Fibroblast of lung (primary cell): ENCODE results near the gene KIAA0930.

Experiments used
- EZH2 ChIP-seq: IDR thresholded peaks from 2 replicates; pipeline ENCODE4 v1.5.1; 2012; ENCODE audit warnings: low read length, control low read depth, mild to moderate bottlenecking; ENCODE audit errors: missing control alignments
- TF ChIP-seq, protein P1 (sequence below), 2 donors: IDR thresholded peaks in 1 of 2; conservative IDR thresholded peaks in 1 of 2; 1 replicate in 1 of 2; 2 replicates in 1 of 2; pipeline ENCODE4 v1.5.1; 2011 to 2012; ENCODE audit warnings: low read length in 2 of 2, control low read depth in 1 of 2, inconsistent platforms in 1 of 2, low read depth in 1 of 2, mild to moderate bottlenecking in 1 of 2

DNA sequence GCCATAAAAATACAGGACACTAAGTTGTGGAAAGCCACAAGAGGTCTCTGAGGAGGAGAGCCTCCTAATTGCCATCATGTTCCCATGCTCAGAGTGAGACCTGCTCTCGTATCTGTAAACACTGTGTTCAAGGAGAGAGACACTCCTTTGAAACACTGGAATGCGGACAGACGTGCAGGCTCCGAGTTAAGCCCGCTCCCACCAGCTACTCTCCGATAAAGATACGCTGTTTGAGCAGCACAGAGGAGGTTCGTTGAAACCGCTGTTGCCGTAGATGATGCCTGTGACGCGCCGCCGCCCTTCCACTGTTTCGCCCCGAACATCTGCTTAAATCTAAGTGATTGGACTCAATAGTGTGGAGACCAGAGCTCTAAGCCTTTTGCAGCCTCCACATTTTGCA lies 51.9 kb downstream of the KIAA0930 start:
- TF ChIP-seq, protein P1, sequence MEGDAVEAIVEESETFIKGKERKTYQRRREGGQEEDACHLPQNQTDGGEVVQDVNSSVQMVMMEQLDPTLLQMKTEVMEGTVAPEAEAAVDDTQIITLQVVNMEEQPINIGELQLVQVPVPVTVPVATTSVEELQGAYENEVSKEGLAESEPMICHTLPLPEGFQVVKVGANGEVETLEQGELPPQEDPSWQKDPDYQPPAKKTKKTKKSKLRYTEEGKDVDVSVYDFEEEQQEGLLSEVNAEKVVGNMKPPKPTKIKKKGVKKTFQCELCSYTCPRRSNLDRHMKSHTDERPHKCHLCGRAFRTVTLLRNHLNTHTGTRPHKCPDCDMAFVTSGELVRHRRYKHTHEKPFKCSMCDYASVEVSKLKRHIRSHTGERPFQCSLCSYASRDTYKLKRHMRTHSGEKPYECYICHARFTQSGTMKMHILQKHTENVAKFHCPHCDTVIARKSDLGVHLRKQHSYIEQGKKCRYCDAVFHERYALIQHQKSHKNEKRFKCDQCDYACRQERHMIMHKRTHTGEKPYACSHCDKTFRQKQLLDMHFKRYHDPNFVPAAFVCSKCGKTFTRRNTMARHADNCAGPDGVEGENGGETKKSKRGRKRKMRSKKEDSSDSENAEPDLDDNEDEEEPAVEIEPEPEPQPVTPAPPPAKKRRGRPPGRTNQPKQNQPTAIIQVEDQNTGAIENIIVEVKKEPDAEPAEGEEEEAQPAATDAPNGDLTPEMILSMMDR (conservative IDR thresholded peaks at IDR 0.05 in 1 of 2, IDR thresholded peaks at IDR 0.05 in 1 of 2; ENCODE audit: low read depth in 1 of 2, low read length in 2 of 2), result no peak
- TF ChIP-seq EZH2, result no peak
